Upper lobe of left lung (tissue), 6 donors: ENCODE data around the gene MESD. TPM values are rescaled to one million over a fixed set of nuclear protein-coding genes. Genes with fewer than 3 reads are reported as not detected.

Source experiments
- ATAC-seq, 2 donors: fragments of 200-7000 bp; cut with Tn5 transposase; one replicate each; pipeline ENCODE4 v1.9.1; 2022; ENCODE audit warnings: mild to moderate bottlenecking in 2 of 2, moderate library complexity in 2 of 2; ENCODE audit not compliant: low FRiP score in 2 of 2
- DNase-seq, 2 donors: peaks; one replicate each; pipeline ENCODE4 v3.0.0-alpha.2; 2019 to 2020
- H3K27ac ChIP-seq, 4 donors: fragments of 200-600 bp; sonication (generic); one replicate each; pipeline ENCODE4 v1.5.1; 2016 to 2019
- H3K27me3 ChIP-seq, 4 donors: fragments of 200-600 bp; sonication (generic); one replicate each; pipeline ENCODE4 v1.5.1; 2017 to 2019
- H3K36me3 ChIP-seq, 4 donors: fragments of 200-600 bp; sonication (generic); one replicate each; pipeline ENCODE4 v1.5.1; 2016 to 2019
- H3K4me1 ChIP-seq, 4 donors: fragments of 200-600 bp; sonication (generic); one replicate each; pipeline ENCODE4 v1.5.1; 2018 to 2019
- H3K4me3 ChIP-seq, 4 donors: fragments of 200-600 bp; sonication (generic); one replicate each; pipeline ENCODE4 v1.5.1; 2017 to 2019; ENCODE audit warnings: mild to moderate bottlenecking in 2 of 4, moderate library complexity in 1 of 4
- H3K9me3 ChIP-seq, 4 donors: fragments of 200-600 bp; sonication (generic); one replicate each; pipeline ENCODE4 v1.5.1; 2018 to 2019
- CTCF ChIP-seq, 6 experiments: fragments of 450-650 bp in 4 of 6; fragments of 200-600 bp in 2 of 6; sonication (generic) in 2 of 6; IDR thresholded peaks; one replicate each; pipeline ENCODE4 v1.5.1; 2016 to 2019; ENCODE audit warnings: antibody characterized with exemption in 6 of 6
- EP300 ChIP-seq, 4 donors: sonication (generic); formaldehyde crosslinking; IDR thresholded peaks; one replicate each; pipeline ENCODE4 v1.5.1; 2017; ENCODE audit warnings: antibody characterized with exemption in 4 of 4, control low read depth in 2 of 4
- POLR2A ChIP-seq, 4 donors: fragments of 450-650 bp; IDR thresholded peaks; one replicate each; pipeline ENCODE4 v1.5.1; 2016 to 2017; ENCODE audit warnings: antibody characterized with exemption in 4 of 4, mild to moderate bottlenecking in 2 of 4
- POLR2AphosphoS5 ChIP-seq, 2 donors: sonication (generic); formaldehyde crosslinking; IDR thresholded peaks; one replicate each; pipeline ENCODE4 v1.5.1; 2017; ENCODE audit warnings: antibody characterized with exemption in 2 of 2
- WGBS, 2 donors: methylation state at CpG; one replicate each; pipeline ENCODE4 v1.1.5; 2017 to 2018; 5-methylcytosine and 5-hydroxymethylcytosine counted together
- total RNA-seq, 6 donors: library from RNA; depleted of rRNA in 4 of 6; stranded (reverse); fragments of >200 nt in 4 of 6; gene quantifications; one replicate each; pipeline versions ENCODE4 v1.1.0 to v1.2.1, GENCODE V29; 2016 to 2021
- donor health status: DM: no; HTN: no; CAD: no; lungs with moderate emphysema.
- donor health status: DM: no; HTN: yes; CAD: no; lungs with severe emphysema.

Gene MESD
- total RNA-seq, 6 donors from 2014 or later, result 18.2 to 35.6 (median 23.5) TPM

- WGBS, 2 donors, result 80 to 84% methylated on average over 2 of the region's 2 CpGs
- TF ChIP-seq POLR2AphosphoS5 (IDR thresholded peaks at IDR 0.05) (no peak), POLR2A (IDR thresholded peaks at IDR 0.05) (no peak), CTCF (IDR thresholded peaks at IDR 0.05) (no peak), EP300 (IDR thresholded peaks at IDR 0.05) (no peak)
- peaks cover 0 to 4% (median 1%) of the 10 kb centered on the region in 4 donors for H3K36me3 ChIP-seq
- no peaks in the 10 kb centered on the region for H3K9me3 ChIP-seq
- H3K27me3 ChIP-seq, result no peaks in the 10 kb centered on the region
- peak overlapping the region in 1 of 4 donors; percentile 38 for H3K27ac ChIP-seq
- DNase-seq (no peak), ATAC-seq (no peak)
- peaks cover 9 to 41% (median 26%) of the 10 kb centered on the region in 4 donors for H3K4me1 ChIP-seq
- H3K4me3 ChIP-seq, result no peak overlapping the region
These were observed 18.7 kb upstream of the MESD start for GRCh38 chr15:81008312-81008711.

DNA sequence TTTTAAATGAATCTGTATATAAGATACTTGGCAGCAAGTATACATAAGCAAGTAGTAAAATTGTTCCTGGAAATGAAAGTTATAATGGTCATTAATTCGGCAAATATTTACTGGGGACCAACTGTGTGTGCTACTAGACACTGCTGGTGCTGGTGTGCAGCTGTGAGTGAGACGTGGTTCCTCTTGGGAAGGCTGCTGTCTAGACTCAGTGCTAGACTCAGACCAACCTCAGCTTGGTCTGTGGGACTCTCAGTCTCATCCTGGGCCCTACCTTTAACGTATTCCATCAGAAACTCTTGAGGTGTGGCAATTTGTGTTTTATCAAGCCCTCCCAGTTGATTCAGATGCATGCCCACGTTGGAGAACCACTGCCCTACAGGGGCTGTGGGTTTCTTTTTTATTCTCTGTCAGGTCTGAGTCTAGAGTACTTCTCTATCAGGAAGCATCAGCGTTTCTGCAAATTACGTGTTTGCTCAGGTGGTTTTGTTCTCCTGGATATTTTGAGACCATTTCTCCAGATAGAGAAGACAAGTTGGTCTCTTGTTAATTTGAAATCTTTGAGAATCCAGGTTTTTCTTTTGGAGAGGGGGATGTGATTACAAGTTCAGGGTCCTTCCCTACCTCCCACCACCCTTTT lies 17.9 kb upstream of the MESD start:
- Histone ChIP-seq H3K36me3 (peaks cover 0 to 10% (median 7%) of the 10 kb centered on the region in 4 donors), H3K4me3 (no peak overlapping the region), H3K27me3 (no peaks in the 10 kb centered on the region), H3K27ac (peak overlapping the region in 2 of 4 donors; percentile 13), H3K9me3 (no peaks in the 10 kb centered on the region), H3K4me1 (peaks cover 15 to 49% (median 32%) of the 10 kb centered on the region in 4 donors)
- TF ChIP-seq POLR2A (IDR thresholded peaks at IDR 0.05) (no peak), POLR2AphosphoS5 (IDR thresholded peaks at IDR 0.05) (no peak), CTCF (IDR thresholded peaks at IDR 0.05) (no peak), EP300 (IDR thresholded peaks at IDR 0.05) (no peak)
- DNase-seq, result no peak
- WGBS, 2 donors, result 55 to 62% methylated on average over 6 of the region's 6 CpGs
- peak in 1 of 2 donors; percentile 50 for ATAC-seq

GRCh38 chr15:81006124-81006523 lies 16.5 kb upstream of the MESD start:
- no peak for ATAC-seq

GRCh38 chr15:81003097-81003350 lies 13.4 kb upstream of the MESD start:
- Histone ChIP-seq H3K4me3 (peak overlapping the region; percentile 65 to 87 (median 82)), H3K27ac (peak overlapping the region; percentile 97 to 98 (median 97)), H3K36me3 (peaks cover 0 to 12% (median 8%) of the 10 kb centered on the region in 4 donors), H3K9me3 (no peaks in the 10 kb centered on the region), H3K27me3 (no peaks in the 10 kb centered on the region), H3K4me1 (peaks cover 28 to 72% (median 37%) of the 10 kb centered on the region in 4 donors)
- ATAC-seq (no peak), DNase-seq (no peak)
- 54 to 89% methylated on average over 7 to 17 of the region's 19 CpGs for WGBS, 2 donors
- no peak for TF ChIP-seq EP300 (IDR thresholded peaks at IDR 0.05)
- no peak for TF ChIP-seq CTCF (IDR thresholded peaks at IDR 0.05)
- TF ChIP-seq POLR2AphosphoS5 (IDR thresholded peaks at IDR 0.05), result no peak
- no peak for TF ChIP-seq POLR2A (IDR thresholded peaks at IDR 0.05)

More at GRCh38 chr15:81006124-81006523, 16.5 kb upstream of the MESD start:
- H3K27ac ChIP-seq, result peak overlapping the region in 2 of 4 donors; percentile 75 to 98
- TF ChIP-seq POLR2AphosphoS5 (IDR thresholded peaks at IDR 0.05), result no peak
- TF ChIP-seq CTCF (IDR thresholded peaks at IDR 0.05), result no peak
- TF ChIP-seq EP300 (IDR thresholded peaks at IDR 0.05), result no peak
- no peak for TF ChIP-seq POLR2A (IDR thresholded peaks at IDR 0.05)
- peaks cover 0 to 12% (median 8%) of the 10 kb centered on the region in 4 donors for H3K36me3 ChIP-seq
- peaks cover 20 to 59% (median 34%) of the 10 kb centered on the region in 4 donors for H3K4me1 ChIP-seq
- peak overlapping the region in 1 of 4 donors; percentile 84 for H3K4me3 ChIP-seq
- H3K27me3 ChIP-seq, result no peaks in the 10 kb centered on the region
- WGBS, 2 donors, result 93 to 100% methylated on average over 1 of the region's 1 CpG
- DNase-seq, result no peak
- H3K9me3 ChIP-seq, result no peaks in the 10 kb centered on the region
